SH-SY5Y (cell line): ENCODE data around the gene PDE9A.

Source experiments
- GATA2 ChIP-seq: IDR thresholded peaks from 2 replicates; pipeline ENCODE4 v1.6.1; 2011; ENCODE audit warnings: mild to moderate bottlenecking, low read depth, low read length
- GATA3 ChIP-seq: IDR thresholded peaks from 2 replicates; pipeline ENCODE4 v1.6.1; 2011; ENCODE audit warnings: low read depth, mild to moderate bottlenecking, low read length, moderate library complexity

DNA sequence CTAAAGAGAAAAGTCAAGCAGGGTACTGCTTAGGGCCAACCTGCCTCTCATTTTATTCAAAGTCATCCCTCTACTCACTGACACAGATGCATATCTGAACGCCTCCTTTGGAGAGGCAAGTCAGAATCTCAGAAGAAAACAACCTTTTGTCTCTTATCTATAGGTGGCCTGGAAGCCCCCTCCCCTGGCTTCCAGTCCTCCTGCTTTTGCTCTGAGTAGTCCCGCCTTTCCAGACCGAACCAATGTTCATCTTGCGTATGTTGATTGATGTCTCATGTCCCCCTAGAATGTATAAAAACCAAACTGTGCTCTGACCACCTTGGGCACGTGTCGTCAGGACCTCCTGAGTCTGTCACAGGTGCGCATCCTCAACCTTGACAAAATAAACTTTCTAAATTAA lies 144.1 kb downstream of the PDE9A start:
- no peak for TF ChIP-seq GATA2
- TF ChIP-seq GATA3: no peak
